H9 (cell line): ENCODE data around the gene TNIK. TPM values are rescaled to one million over a fixed set of nuclear protein-coding genes. Genes with fewer than 3 reads are reported as not detected.

ENCODE experiments used
- DNase-seq: peaks from one replicate; pipeline ENCODE4 v3.0.0-alpha.2; 2017
- H2AFZ ChIP-seq: one replicate; pipeline ENCODE4 v1.6.1; 2013; ENCODE audit warnings: mild to moderate bottlenecking, low read length, control low read depth, moderate library complexity
- H2AK5ac ChIP-seq: 2 replicates; pipeline ENCODE4 v1.6.1; 2013; ENCODE audit warnings: low read length, control low read depth, mixed read lengths; ENCODE audit not compliant: insufficient read length
- H2BK120ac ChIP-seq: one replicate; pipeline ENCODE4 v1.6.1; 2013; ENCODE audit warnings: low read depth, mild to moderate bottlenecking, low read length, control low read depth, inconsistent platforms; ENCODE audit not compliant: poor library complexity, severe bottlenecking
- H2BK12ac ChIP-seq: 2 replicates; pipeline ENCODE4 v1.6.1; 2013; ENCODE audit warnings: low read length, control low read depth, mixed read lengths, low read depth; ENCODE audit not compliant: insufficient read length
- H2BK15ac ChIP-seq: 2 replicates; pipeline ENCODE4 v1.6.1; 2013; ENCODE audit warnings: low read depth, low read length, control low read depth
- H2BK20ac ChIP-seq: one replicate; pipeline ENCODE4 v1.6.1; 2013; ENCODE audit warnings: low read depth, mild to moderate bottlenecking, low read length, control low read depth, inconsistent platforms; ENCODE audit not compliant: poor library complexity, severe bottlenecking
- H2BK5ac ChIP-seq: 2 replicates; pipeline ENCODE4 v1.6.1; 2013; ENCODE audit warnings: low read length, control low read depth, mixed read lengths; ENCODE audit not compliant: insufficient read length
- H3K14ac ChIP-seq: 2 replicates; pipeline ENCODE4 v1.6.1; 2013; ENCODE audit warnings: low read length, control low read depth; ENCODE audit not compliant: insufficient read depth
- H3K18ac ChIP-seq: 2 replicates; pipeline ENCODE4 v1.6.1; 2013; ENCODE audit warnings: low read depth, mild to moderate bottlenecking, mixed read lengths, low read length, control low read depth; ENCODE audit not compliant: insufficient read length
- H3K23ac ChIP-seq: 2 replicates; pipeline ENCODE4 v1.6.1; 2013; ENCODE audit warnings: low read length, control low read depth, mixed read lengths, low read depth; ENCODE audit not compliant: insufficient read length
- H3K23me2 ChIP-seq: 2 replicates; pipeline ENCODE4 v1.6.1; 2013; ENCODE audit warnings: low read depth, mild to moderate bottlenecking, mixed read lengths, low read length, control low read depth; ENCODE audit not compliant: insufficient read length, poor library complexity, severe bottlenecking
- H3K27ac ChIP-seq: 2 replicates; pipeline ENCODE4 v1.5.1; 2013; ENCODE audit warnings: low read length, control low read depth, mixed read lengths, low read depth; ENCODE audit not compliant: insufficient read length
- H3K27me3 ChIP-seq: 2 replicates; pipeline ENCODE4 v1.6.1; 2013; ENCODE audit warnings: low read length, control low read depth, inconsistent platforms; ENCODE audit not compliant: insufficient read depth
- H3K4ac ChIP-seq: 2 replicates; pipeline ENCODE4 v1.6.1; 2013; ENCODE audit warnings: low read depth, mild to moderate bottlenecking, control low read depth, inconsistent platforms, low read length, moderate library complexity
- H3K4me1 ChIP-seq: 2 replicates; pipeline ENCODE4 v1.6.1; 2013; ENCODE audit warnings: low read length, control low read depth, inconsistent platforms; ENCODE audit not compliant: insufficient read depth
- H3K4me2 ChIP-seq: 2 replicates; pipeline ENCODE4 v1.6.1; 2013; ENCODE audit warnings: low read length, control low read depth, mixed read lengths; ENCODE audit not compliant: insufficient read length, insufficient read depth
- H3K56ac ChIP-seq: 2 replicates; pipeline ENCODE4 v1.6.1; 2013; ENCODE audit warnings: low read depth, mild to moderate bottlenecking, mixed read lengths, low read length, control low read depth; ENCODE audit not compliant: insufficient read length
- H3K79me1 ChIP-seq: 2 replicates; pipeline ENCODE4 v1.6.1; 2013; ENCODE audit warnings: low read depth, mild to moderate bottlenecking, moderate library complexity, low read length, control low read depth, inconsistent platforms; ENCODE audit not compliant: insufficient read depth, poor library complexity, severe bottlenecking
- H3K79me2 ChIP-seq: 2 replicates; pipeline ENCODE4 v1.6.1; 2013; ENCODE audit warnings: low read length, control low read depth, inconsistent platforms; ENCODE audit not compliant: insufficient read depth
- H3K9ac ChIP-seq: 2 replicates; pipeline ENCODE4 v1.6.1; 2013; ENCODE audit warnings: low read length, control low read depth, mixed read lengths; ENCODE audit not compliant: insufficient read length; ENCODE audit errors: extremely low read depth
- H3K9me3 ChIP-seq: one replicate; pipeline ENCODE4 v1.6.1; 2013; ENCODE audit warnings: low read depth, low read length, inconsistent platforms; ENCODE audit not compliant: control insufficient read depth
- H3T11ph ChIP-seq: one replicate; pipeline ENCODE4 v1.6.1; 2013; ENCODE audit warnings: mild to moderate bottlenecking, low read length, control low read depth, inconsistent platforms
- H4K20me1 ChIP-seq: one replicate; pipeline ENCODE4 v1.6.1; 2013; ENCODE audit not compliant: control insufficient read depth, insufficient read length, insufficient read depth
- H4K5ac ChIP-seq: 2 replicates; pipeline ENCODE4 v1.6.1; 2013; ENCODE audit warnings: low read depth, mild to moderate bottlenecking, mixed read lengths, low read length, control low read depth; ENCODE audit not compliant: insufficient read length
- H4K8ac ChIP-seq: replicated peaks from 2 replicates; pipeline ENCODE4 v1.6.1; 2013; ENCODE audit warnings: low read length, control low read depth, mixed read lengths, low read depth; ENCODE audit not compliant: insufficient read length
- H4K91ac ChIP-seq: 2 replicates; pipeline ENCODE4 v1.6.1; 2013; ENCODE audit warnings: low read depth, mild to moderate bottlenecking, moderate library complexity, mixed read lengths, low read length, control low read depth; ENCODE audit not compliant: insufficient read length
- H3K27ac Mint-ChIP-seq, 3 experiments: 2 replicates in 2 of 3; 3 replicates in 1 of 3; pipeline ENCODE4 v1.8.0; 2020 to 2021; ENCODE audit warnings: mixed read lengths in 3 of 3, mild to moderate bottlenecking in 1 of 3, moderate library complexity in 1 of 3
- H3K27me3 Mint-ChIP-seq: 2 replicates; pipeline ENCODE4 v1.8.0; 2021; ENCODE audit warnings: low read depth, mild to moderate bottlenecking, moderate library complexity, mixed read lengths
- H3K36me3 Mint-ChIP-seq, 3 experiments: 2 replicates in 2 of 3; 3 replicates in 1 of 3; pipeline ENCODE4 v1.8.0; 2020 to 2021; ENCODE audit warnings: low read depth in 3 of 3, mixed read lengths in 3 of 3; ENCODE audit not compliant: insufficient read depth in 1 of 3
- H3K4me1 Mint-ChIP-seq, 2 experiments: 2 replicates each; pipeline ENCODE4 v1.8.0; 2020; ENCODE audit warnings: mixed read lengths in 2 of 2
- H3K4me3 Mint-ChIP-seq, 2 experiments: 2 replicates in 1 of 2; 3 replicates in 1 of 2; pipeline ENCODE4 v1.8.0; 2020 to 2021; ENCODE audit warnings: mild to moderate bottlenecking in 2 of 2, mixed read lengths in 2 of 2, moderate library complexity in 1 of 2
- H3K9me3 Mint-ChIP-seq, 2 experiments: 2 replicates in 1 of 2; 3 replicates in 1 of 2; pipeline ENCODE4 v1.8.0; 2020; ENCODE audit warnings: mild to moderate bottlenecking in 2 of 2, mixed read lengths in 2 of 2, moderate library complexity in 1 of 2
- CTCF ChIP-seq: fragments of 200-600 bp; sonication (generic); conservative IDR thresholded peaks from 3 replicates; pipeline ENCODE4 v1.8.0; 2021; ENCODE audit warnings: antibody characterized with exemption, mild to moderate bottlenecking
- WGBS: extraction: QIAGEN DNeasy Blood & Tissue Kit; methylation state at CpG from one replicate; pipeline ENCODE4 v1.1.7; 2013; ENCODE audit warnings: missing lambda C conversion rate, low lambda C conversion rate, mixed read lengths; ENCODE audit not compliant: insufficient read length; ENCODE audit errors: extremely low coverage; 5-methylcytosine and 5-hydroxymethylcytosine counted together
- total RNA-seq: library from RNA; stranded (reverse); gene quantifications from 2 replicates; pipeline ENCODE4 v1.2.1, GENCODE V29; 2021

Gene TNIK
- total RNA-seq, 1 experiment from 2014 or later: 15.9 TPM

DNA sequence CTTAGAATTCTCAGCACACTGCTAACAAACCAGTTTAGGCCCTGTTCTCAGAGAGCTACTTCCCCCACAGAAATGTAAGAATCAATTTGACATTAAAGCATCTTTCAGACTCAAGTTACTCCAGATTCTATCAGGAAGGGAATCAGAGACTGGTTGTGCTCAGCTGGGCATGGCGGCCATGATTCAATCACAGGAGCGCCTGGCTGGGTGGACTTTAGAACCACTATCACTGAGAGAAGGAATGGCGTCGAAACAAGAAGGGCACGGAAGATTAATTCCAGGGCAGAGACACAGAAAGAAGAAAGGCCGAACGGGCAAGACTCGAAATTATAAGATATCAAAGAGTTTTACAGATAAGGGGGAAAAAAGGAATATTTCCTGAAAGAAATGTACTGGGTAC lies 6.2 kb downstream of the TNIK start:
- no peak overlapping the region for H2BK15ac ChIP-seq
- H3K79me1 ChIP-seq: no peaks in the 10 kb centered on the region
- H3K9me3 Mint-ChIP-seq: no peaks in the 10 kb centered on the region; a peak in 1 of 5 replicates
- H3K27me3 ChIP-seq: peaks cover 2% of the 10 kb centered on the region; the same call in 1 of the 2 replicates
- H3K27ac ChIP-seq: no peak overlapping the region
- peak overlapping the region; percentile 47 for H2BK12ac ChIP-seq
- no peak overlapping the region for H2AFZ ChIP-seq
- H4K8ac ChIP-seq: no peak overlapping the region
- no peak overlapping the region for H3T11ph ChIP-seq
- no peak for TF ChIP-seq CTCF
- H4K5ac ChIP-seq: no peak overlapping the region
- no peak overlapping the region for H3K18ac ChIP-seq
- H4K91ac ChIP-seq: no peak overlapping the region
- H3K27me3 Mint-ChIP-seq: peaks cover 19% of the 10 kb centered on the region
- H3K14ac ChIP-seq: no peak overlapping the region
- H3K9me3 ChIP-seq: no peaks in the 10 kb centered on the region
- no peak overlapping the region for H3K4ac ChIP-seq
- H3K23me2 ChIP-seq: peaks cover 16% of the 10 kb centered on the region
- no peaks in the 10 kb centered on the region for H3K36me3 Mint-ChIP-seq
- no peak overlapping the region for H2BK5ac ChIP-seq
- no peak overlapping the region for H3K9ac ChIP-seq
- no peak overlapping the region for H3K56ac ChIP-seq
- H3K79me2 ChIP-seq: peaks cover 36% of the 10 kb centered on the region; the same call in 1 of the 2 replicates
- H3K4me1 Mint-ChIP-seq: peaks cover 28 to 34% of the 10 kb centered on the region in 2 experiments
- no peak overlapping the region for H3K4me2 ChIP-seq
- H3K4me1 ChIP-seq: peaks cover 6% of the 10 kb centered on the region; the same call in 1 of the 2 replicates
- no peak overlapping the region for H2BK120ac ChIP-seq
- H2BK20ac ChIP-seq: no peak overlapping the region
- DNase-seq: no peak
- no peaks in the 10 kb centered on the region for H4K20me1 ChIP-seq
- H3K4me3 Mint-ChIP-seq: no peak overlapping the region
- H3K23ac ChIP-seq: no peak overlapping the region
- WGBS: no CpG with 5 or more reads among the region's 8 CpGs
- no peak overlapping the region for H2AK5ac ChIP-seq
- no peak overlapping the region for H3K27ac Mint-ChIP-seq
